Measurements from ENCODE around the gene RPLP1.
A peak's percentile ranks its signal among the peaks of the same experiment; 100 is the strongest.

Gene RPLP1

GRCh38 chr15:69474846-69475455 is 22.3 kb downstream of the RPLP1 start:
- no peak for TF ChIP-seq EP300 (IDR thresholded peaks at IDR 0.05; ENCODE audit: borderline replicate concordance)
- no peak for TF ChIP-seq MAX (IDR thresholded peaks at IDR 0.05)
- TF ChIP-seq TCF12 (IDR thresholded peaks at IDR 0.05; ENCODE audit: low read depth): no peak
- no peak for TF ChIP-seq TAF1 (IDR thresholded peaks at IDR 0.05; ENCODE audit: low read depth)
- TF ChIP-seq RAD21 (IDR thresholded peaks at IDR 0.05; ENCODE audit: low read depth): no peak
- no peak for TF ChIP-seq TEAD4 (IDR thresholded peaks at IDR 0.05)
- no peak for TF ChIP-seq REST (IDR thresholded peaks at IDR 0.05; ENCODE audit: low read depth)
- TF ChIP-seq YY1 (IDR thresholded peaks at IDR 0.05; ENCODE audit: low read depth): no peak
- no peak for TF ChIP-seq CEBPB (IDR thresholded peaks at IDR 0.05)
- no peak for TF ChIP-seq NFIC (IDR thresholded peaks at IDR 0.05)
- TF ChIP-seq CREB1 (IDR thresholded peaks at IDR 0.05; ENCODE audit: low read depth): no peak

- 0 out of 2 replicates have a peak, but pooled peaks have one; percentile 15 for TF ChIP-seq YY1 (IDR thresholded peaks at IDR 0.05; ENCODE audit: low read depth)
- peak; percentile 97 for TF ChIP-seq RAD21 (IDR thresholded peaks at IDR 0.05; ENCODE audit: low read depth)
- no peak for TF ChIP-seq CEBPB (IDR thresholded peaks at IDR 0.05)
- no peak for TF ChIP-seq MAX (IDR thresholded peaks at IDR 0.05)
These were observed 23.2 kb downstream of the RPLP1 start for GRCh38 chr15:69475769-69476358.

- TF ChIP-seq MAX (IDR thresholded peaks at IDR 0.05): no peak
- TF ChIP-seq CEBPB (IDR thresholded peaks at IDR 0.05): no peak
- TF ChIP-seq USF1 (IDR thresholded peaks at IDR 0.05): no peak
- no peak for TF ChIP-seq CREB1 (IDR thresholded peaks at IDR 0.05; ENCODE audit: low read depth)
- no peak for TF ChIP-seq TEAD4 (IDR thresholded peaks at IDR 0.05)
- no peak for TF ChIP-seq FOXM1 (IDR thresholded peaks at IDR 0.05; ENCODE audit: borderline replicate concordance, low read depth)
- TF ChIP-seq TAF1 (IDR thresholded peaks at IDR 0.05; ENCODE audit: low read depth): no peak
These were observed 24.3 kb downstream of the RPLP1 start for GRCh38 chr15:69476704-69477473.

GRCh38 chr15:69478259-69478781 is 25.7 kb downstream of the RPLP1 start:
- no peak for TF ChIP-seq CEBPB (IDR thresholded peaks at IDR 0.05)
- TF ChIP-seq RAD21 (IDR thresholded peaks at IDR 0.05; ENCODE audit: low read depth): peak; percentile 89
- TF ChIP-seq NFIC (IDR thresholded peaks at IDR 0.05): no peak
- TF ChIP-seq TEAD4 (IDR thresholded peaks at IDR 0.05): no peak
- TF ChIP-seq ZBTB7A (IDR thresholded peaks at IDR 0.05; ENCODE audit: low read depth): peak; percentile 85; the same call in 1 of the 2 replicates

GRCh38 chr15:69479081-69479480 is 26.5 kb downstream of the RPLP1 start:
- no peak for TF ChIP-seq CREB1 (IDR thresholded peaks at IDR 0.05; ENCODE audit: low read depth)
- no peak for TF ChIP-seq REST (IDR thresholded peaks at IDR 0.05; ENCODE audit: low read depth)
- TF ChIP-seq NFIC (IDR thresholded peaks at IDR 0.05): no peak
- TF ChIP-seq TEAD4 (IDR thresholded peaks at IDR 0.05): no peak
- TF ChIP-seq FOXM1 (IDR thresholded peaks at IDR 0.05; ENCODE audit: borderline replicate concordance, low read depth): no peak
- TF ChIP-seq ZBTB7A (IDR thresholded peaks at IDR 0.05; ENCODE audit: low read depth): no peak
- TF ChIP-seq EGR1 (IDR thresholded peaks at IDR 0.05): no peak
- no peak for TF ChIP-seq TAF1 (IDR thresholded peaks at IDR 0.05; ENCODE audit: low read depth)
- TF ChIP-seq EP300 (IDR thresholded peaks at IDR 0.05; ENCODE audit: borderline replicate concordance): no peak
- TF ChIP-seq CEBPB (IDR thresholded peaks at IDR 0.05): no peak
- no peak for TF ChIP-seq MAX (IDR thresholded peaks at IDR 0.05)
- no peak for TF ChIP-seq RAD21 (IDR thresholded peaks at IDR 0.05; ENCODE audit: low read depth)
- TF ChIP-seq TCF12 (IDR thresholded peaks at IDR 0.05; ENCODE audit: low read depth): no peak
- TF ChIP-seq YY1 (IDR thresholded peaks at IDR 0.05; ENCODE audit: low read depth): no peak
- TF ChIP-seq USF1 (IDR thresholded peaks at IDR 0.05): no peak
